Stomach smooth muscle (tissue), 2 donors: Measurements from ENCODE around the gene CFAP20.

Experiments
- H3K27ac ChIP-seq: one replicate; pipeline ENCODE4 v1.7.0; 2013; ENCODE audit warnings: mild to moderate bottlenecking, low read length, inconsistent platforms
- H3K27me3 ChIP-seq, 2 donors: one replicate each; pipeline ENCODE4 v1.7.0; 2013; ENCODE audit warnings: low read length in 2 of 2; ENCODE audit not compliant: insufficient read depth in 2 of 2, control insufficient read depth in 1 of 2
- H3K36me3 ChIP-seq, 2 donors: one replicate each; pipeline ENCODE4 v1.7.0; 2013; ENCODE audit warnings: low read length in 2 of 2; ENCODE audit not compliant: control insufficient read depth in 2 of 2, insufficient read depth in 2 of 2
- H3K4me1 ChIP-seq: one replicate; pipeline ENCODE4 v1.7.0; 2013; ENCODE audit warnings: low read length; ENCODE audit not compliant: control insufficient read depth, insufficient read depth
- H3K4me3 ChIP-seq, 2 donors: one replicate each; pipeline ENCODE4 v1.7.0; 2013; ENCODE audit warnings: low read length in 2 of 2
- H3K9ac ChIP-seq, 2 donors: one replicate each; pipeline ENCODE4 v1.7.0; 2013; ENCODE audit warnings: low read length in 2 of 2, mild to moderate bottlenecking in 1 of 2
- H3K9me3 ChIP-seq, 2 donors: one replicate each; pipeline ENCODE4 v1.7.0; 2013; ENCODE audit warnings: low read length in 2 of 2; ENCODE audit not compliant: control insufficient read depth in 2 of 2
- donor health status: healthy.
- donor health status: Pancreatic carcinoma.

The CFAP20 gene

DNA sequence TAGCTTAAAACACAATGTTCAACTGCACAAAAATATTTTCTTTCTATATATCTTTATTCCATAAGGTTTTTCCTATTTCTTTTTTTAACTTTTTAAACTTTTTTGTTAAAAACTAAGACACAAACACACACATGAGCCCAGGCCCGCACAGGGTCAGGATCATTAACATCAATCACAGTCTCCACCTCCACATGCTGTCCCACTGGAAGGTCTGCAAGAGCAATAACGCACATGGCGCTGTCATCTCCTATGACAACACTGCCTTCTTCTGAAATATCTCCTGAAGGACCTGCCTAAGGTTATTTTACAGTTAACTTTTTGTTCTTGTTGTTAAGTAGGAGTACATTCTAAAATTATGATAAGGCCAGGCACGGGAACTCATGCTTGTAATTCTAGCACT is 4.1 kb downstream of the CFAP20 start:
- Histone ChIP-seq H3K27ac (peak overlapping the region; percentile 18), H3K27me3 (no peaks in the 10 kb centered on the region), H3K9ac (no peak overlapping the region), H3K36me3 (no peaks in the 10 kb centered on the region), H3K4me3 (no peak overlapping the region), H3K4me1 (peaks cover 59% of the 10 kb centered on the region), H3K9me3 (no peaks in the 10 kb centered on the region)

GRCh38 chr16:58124601-58124915 is 4.6 kb downstream of the CFAP20 start:
- no peaks in the 10 kb centered on the region for H3K27me3 ChIP-seq
- H3K9me3 ChIP-seq = no peaks in the 10 kb centered on the region
- no peak overlapping the region for H3K27ac ChIP-seq
- H3K9ac ChIP-seq = no peak overlapping the region
- H3K36me3 ChIP-seq = no peaks in the 10 kb centered on the region
- no peak overlapping the region for H3K4me3 ChIP-seq
- peaks cover 56% of the 10 kb centered on the region for H3K4me1 ChIP-seq

- H3K9ac ChIP-seq = peak overlapping the region in 1 of 2 donors; percentile 29
- H3K4me1 ChIP-seq = peaks cover 61% of the 10 kb centered on the region
- no peak overlapping the region for H3K4me3 ChIP-seq
- no peaks in the 10 kb centered on the region for H3K36me3 ChIP-seq
- H3K27me3 ChIP-seq = no peaks in the 10 kb centered on the region
- no peaks in the 10 kb centered on the region for H3K9me3 ChIP-seq
- peak overlapping the region; percentile 37 for H3K27ac ChIP-seq
These were observed 5.1 kb downstream of the CFAP20 start for GRCh38 chr16:58123896-58124600.

- H3K36me3 ChIP-seq = peaks cover 3 to 5% of the 10 kb centered on the region in 2 donors
- H3K9ac ChIP-seq = peak overlapping the region in 1 of 2 donors; percentile 29
- H3K27me3 ChIP-seq = no peaks in the 10 kb centered on the region
- H3K9me3 ChIP-seq = no peaks in the 10 kb centered on the region
- H3K27ac ChIP-seq = no peak overlapping the region
- H3K4me3 ChIP-seq = no peak overlapping the region
- H3K4me1 ChIP-seq = peaks cover 49% of the 10 kb centered on the region
These were observed 8.0 kb downstream of the CFAP20 start for GRCh38 chr16:58121132-58121531.

- Histone ChIP-seq H3K27me3 (no peaks in the 10 kb centered on the region), H3K9me3 (no peaks in the 10 kb centered on the region), H3K4me1 (peaks cover 47% of the 10 kb centered on the region), H3K4me3 (no peak overlapping the region), H3K36me3 (peaks cover 11 to 13% of the 10 kb centered on the region in 2 donors), H3K27ac (no peak overlapping the region), H3K9ac (no peak overlapping the region)
These were observed 8.9 kb downstream of the CFAP20 start for GRCh38 chr16:58120234-58120633.

DNA sequence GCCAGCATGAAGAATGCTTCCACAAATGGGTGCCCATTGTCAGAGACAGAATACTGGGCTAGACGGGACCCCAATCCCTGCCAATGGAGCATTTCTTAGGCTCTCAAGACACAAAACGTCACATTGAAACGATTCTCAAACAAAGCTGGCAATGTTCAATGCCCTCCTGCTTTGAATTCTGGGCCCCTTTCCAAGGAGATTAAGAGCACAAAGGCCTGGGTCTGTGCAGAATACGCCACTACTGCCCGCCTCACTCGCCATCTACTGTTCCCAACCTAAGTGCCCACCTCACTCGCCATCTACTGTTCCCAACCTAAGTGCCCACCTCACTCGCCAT is 9.7 kb downstream of the CFAP20 start:
- peaks cover 18 to 20% of the 10 kb centered on the region in 2 donors for H3K36me3 ChIP-seq
- no peak overlapping the region for H3K27ac ChIP-seq
- no peak overlapping the region for H3K9ac ChIP-seq
- H3K4me3 ChIP-seq = peak overlapping the region; percentile 22 to 36
- peaks cover 43% of the 10 kb centered on the region for H3K4me1 ChIP-seq
- no peaks in the 10 kb centered on the region for H3K9me3 ChIP-seq
- H3K27me3 ChIP-seq = no peaks in the 10 kb centered on the region

DNA sequence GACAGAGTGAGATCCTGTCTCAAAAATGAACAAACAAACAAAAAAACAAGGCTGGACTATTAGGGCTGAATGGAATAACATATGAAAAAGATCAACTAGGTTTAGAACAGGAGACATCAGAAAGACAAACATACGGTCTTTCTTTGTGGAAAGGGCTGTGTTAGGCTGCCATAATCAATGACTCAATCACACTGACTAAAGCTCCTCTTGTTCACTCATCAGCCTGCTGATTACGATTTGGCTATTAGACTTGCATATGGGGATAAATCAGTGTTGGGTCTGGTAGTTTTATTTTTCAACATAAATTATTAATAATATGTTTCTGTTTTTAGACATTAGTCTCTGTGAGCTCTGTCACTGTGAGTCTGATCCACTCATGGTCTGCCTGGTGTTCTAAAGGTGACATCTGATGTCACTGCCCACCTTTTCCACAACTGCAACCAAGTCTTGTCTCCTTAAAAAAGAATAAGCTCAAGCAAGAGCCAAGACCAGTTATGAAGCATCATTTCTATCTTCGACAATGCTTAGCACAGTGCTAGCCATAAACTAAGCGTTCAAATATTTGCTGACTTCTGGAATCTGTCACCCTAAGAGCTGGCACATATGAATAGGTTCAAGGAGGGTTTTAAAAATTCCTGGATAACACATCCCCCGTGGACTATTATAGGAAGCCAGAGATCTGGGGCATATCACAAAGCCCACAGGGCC is 10.2 kb downstream of the CFAP20 start:
- peaks cover 39% of the 10 kb centered on the region for H3K4me1 ChIP-seq
- no peaks in the 10 kb centered on the region for H3K9me3 ChIP-seq
- peaks cover 21 to 24% of the 10 kb centered on the region in 2 donors for H3K36me3 ChIP-seq
- peak overlapping the region; percentile 22 to 36 for H3K4me3 ChIP-seq
- H3K27ac ChIP-seq = no peak overlapping the region
- H3K9ac ChIP-seq = no peak overlapping the region
- no peaks in the 10 kb centered on the region for H3K27me3 ChIP-seq

- Histone ChIP-seq H3K9me3 (no peaks in the 10 kb centered on the region), H3K4me1 (peaks cover 30% of the 10 kb centered on the region), H3K36me3 (peaks cover 25 to 30% of the 10 kb centered on the region in 2 donors), H3K9ac (no peak overlapping the region), H3K4me3 (no peak overlapping the region), H3K27ac (no peak overlapping the region), H3K27me3 (no peaks in the 10 kb centered on the region)
These were observed 12.7 kb downstream of the CFAP20 start for GRCh38 chr16:58116529-58116928.

- Histone ChIP-seq H3K36me3 (peaks cover 25 to 30% of the 10 kb centered on the region in 2 donors), H3K27me3 (no peaks in the 10 kb centered on the region), H3K4me3 (no peak overlapping the region), H3K9me3 (no peaks in the 10 kb centered on the region), H3K27ac (no peak overlapping the region), H3K9ac (no peak overlapping the region), H3K4me1 (peaks cover 26% of the 10 kb centered on the region)
These were observed 13.1 kb downstream of the CFAP20 start for GRCh38 chr16:58116081-58116480.

GRCh38 chr16:58114827-58115825 is 14.1 kb downstream of the CFAP20 start:
- Histone ChIP-seq H3K4me1 (peaks cover 19% of the 10 kb centered on the region), H3K9me3 (no peaks in the 10 kb centered on the region), H3K36me3 (peaks cover 25 to 30% of the 10 kb centered on the region in 2 donors), H3K4me3 (no peak overlapping the region), H3K27ac (no peak overlapping the region), H3K9ac (no peak overlapping the region), H3K27me3 (no peaks in the 10 kb centered on the region)
